AG04449 (cell line): Measurements from ENCODE around the gene GDF11.

Source experiments
- CTCF ChIA-PET: fragments of 350-600 bp; formaldehyde crosslinking; extraction: SDS; loops from one replicate; lab custom pipeline; 2021; ENCODE audit warnings: antibody characterized with exemption; lab: Yijun Ruan, JAX
- POLR2A ChIA-PET: fragments of 400-600, 350-600 bp; formaldehyde crosslinking; extraction: SDS; loops from one replicate; lab custom pipeline; 2020; ENCODE audit warnings: antibody characterized with exemption, inconsistent platforms; lab: Yijun Ruan, JAX
- DNase-seq: peaks from one replicate; pipeline ENCODE4 v3.0.0-alpha.2; 2010; ENCODE audit warnings: low read depth, low spot score
- H3K4me3 ChIP-seq: 2 replicates; pipeline ENCODE4 v1.5.1; 2011; ENCODE audit warnings: low read depth, mild to moderate bottlenecking, control low read depth, low read length
- TF ChIP-seq, protein P1 (sequence below): IDR thresholded peaks from one replicate; pipeline ENCODE4 v1.5.1; 2011; ENCODE audit warnings: mild to moderate bottlenecking, moderate library complexity, low read length, control low read depth, inconsistent platforms; ENCODE audit not compliant: insufficient read depth; ENCODE audit errors: missing control alignments

GDF11 gene

DNA sequence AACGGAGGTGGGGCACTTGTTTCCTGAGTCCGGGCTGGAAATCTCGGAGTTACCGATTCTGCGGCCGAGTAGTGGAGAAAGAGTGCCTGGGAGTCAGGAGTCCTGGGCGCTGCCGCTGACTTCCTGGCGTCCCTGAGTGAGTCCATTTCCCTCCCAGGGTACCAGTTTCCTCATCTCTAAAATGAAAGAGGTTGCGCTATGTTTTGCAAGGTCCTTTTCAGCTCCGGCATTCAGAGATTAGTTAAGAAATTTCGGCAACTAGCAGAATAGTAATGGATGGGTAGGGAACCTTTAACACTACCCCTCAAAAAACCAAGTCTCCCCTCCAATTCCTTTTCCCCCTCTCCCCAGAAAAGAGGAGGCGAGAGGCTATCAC lies 26.4 kb upstream of the GDF11 start:
- H3K4me3 ChIP-seq: peak overlapping the region; percentile 81
- POLR2A ChIA-PET: interaction anchor here (2.5 kb wide), 1 partner anchor 13 kb away, joined by 18 read pairs; the partner anchor contains the start of gene CD63
- no peak for DNase-seq
- TF ChIP-seq, protein P1, sequence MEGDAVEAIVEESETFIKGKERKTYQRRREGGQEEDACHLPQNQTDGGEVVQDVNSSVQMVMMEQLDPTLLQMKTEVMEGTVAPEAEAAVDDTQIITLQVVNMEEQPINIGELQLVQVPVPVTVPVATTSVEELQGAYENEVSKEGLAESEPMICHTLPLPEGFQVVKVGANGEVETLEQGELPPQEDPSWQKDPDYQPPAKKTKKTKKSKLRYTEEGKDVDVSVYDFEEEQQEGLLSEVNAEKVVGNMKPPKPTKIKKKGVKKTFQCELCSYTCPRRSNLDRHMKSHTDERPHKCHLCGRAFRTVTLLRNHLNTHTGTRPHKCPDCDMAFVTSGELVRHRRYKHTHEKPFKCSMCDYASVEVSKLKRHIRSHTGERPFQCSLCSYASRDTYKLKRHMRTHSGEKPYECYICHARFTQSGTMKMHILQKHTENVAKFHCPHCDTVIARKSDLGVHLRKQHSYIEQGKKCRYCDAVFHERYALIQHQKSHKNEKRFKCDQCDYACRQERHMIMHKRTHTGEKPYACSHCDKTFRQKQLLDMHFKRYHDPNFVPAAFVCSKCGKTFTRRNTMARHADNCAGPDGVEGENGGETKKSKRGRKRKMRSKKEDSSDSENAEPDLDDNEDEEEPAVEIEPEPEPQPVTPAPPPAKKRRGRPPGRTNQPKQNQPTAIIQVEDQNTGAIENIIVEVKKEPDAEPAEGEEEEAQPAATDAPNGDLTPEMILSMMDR: no peak
- CTCF ChIA-PET: interaction anchor here (0.9 to 3.5 kb wide), 10 partner anchors 8 to 528 kb away, joined by 3 to 15 read pairs (median 6); partner anchors contain the start of genes CD63 and RAB5B

GRCh38 chr12:55717011-55718007 lies 25.6 kb upstream of the GDF11 start:
- POLR2A ChIA-PET: interaction anchor here (2.5 kb wide), 1 partner anchor 12 kb away, joined by 18 read pairs; the partner anchor contains the start of gene CD63
- TF ChIP-seq, protein P1: no peak
- no peak for DNase-seq
- CTCF ChIA-PET: interaction anchor here (0.9 to 3.5 kb wide), 8 partner anchors 8 to 528 kb away, joined by 3 to 15 read pairs (median 6); partner anchors contain the start of gene CD63
- H3K4me3 ChIP-seq: peak overlapping the region; percentile 81

DNA sequence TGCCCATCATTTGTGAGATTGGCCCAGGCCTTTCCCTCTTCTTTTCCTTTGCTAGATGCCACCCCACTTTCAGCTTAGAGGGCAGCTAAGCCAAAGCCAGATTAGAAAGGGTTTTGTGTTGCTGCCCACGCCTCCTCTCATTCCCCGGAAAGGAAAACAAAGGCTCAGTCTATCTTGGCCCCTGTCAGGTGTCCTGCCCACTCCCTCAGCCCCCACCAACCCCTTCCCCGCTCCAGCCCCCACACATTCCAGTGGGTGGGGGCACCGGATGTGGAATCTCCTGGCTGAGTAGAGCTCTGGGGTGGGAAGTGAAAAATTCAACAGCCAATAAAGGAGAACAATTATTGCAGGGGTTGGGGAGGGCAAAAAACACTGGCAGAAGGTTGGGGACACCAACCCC lies 24.9 kb upstream of the GDF11 start:
- ChIA-PET POLR2A (no interaction called here), CTCF (interaction anchor here (1.0 to 3.5 kb wide), 5 partner anchors 11 to 72 kb away, joined by 3 to 15 read pairs (median 13); partner anchors contain the start of gene CD63)
- DNase-seq: no peak
- TF ChIP-seq, protein P1: no peak
- peak overlapping the region; percentile 15 for H3K4me3 ChIP-seq

- TF ChIP-seq, protein P1: no peak
- POLR2A ChIA-PET: interaction anchor here (1.0 to 3.0 kb wide), 2 partner anchors 11 to 255 kb away, joined by 3 to 39 read pairs; partner anchors contain the start of genes CD63 and RAB5B
- CTCF ChIA-PET: interaction anchor here (0.7 to 7.1 kb wide), 4 partner anchors 11 to 62 kb away, joined by 3 to 79 read pairs (median 8); partner anchors contain the start of gene CD63
- no peak overlapping the region for H3K4me3 ChIP-seq
- DNase-seq: no peak
These were observed 24.2 kb upstream of the GDF11 start for GRCh38 chr12:55718624-55719275.

DNA sequence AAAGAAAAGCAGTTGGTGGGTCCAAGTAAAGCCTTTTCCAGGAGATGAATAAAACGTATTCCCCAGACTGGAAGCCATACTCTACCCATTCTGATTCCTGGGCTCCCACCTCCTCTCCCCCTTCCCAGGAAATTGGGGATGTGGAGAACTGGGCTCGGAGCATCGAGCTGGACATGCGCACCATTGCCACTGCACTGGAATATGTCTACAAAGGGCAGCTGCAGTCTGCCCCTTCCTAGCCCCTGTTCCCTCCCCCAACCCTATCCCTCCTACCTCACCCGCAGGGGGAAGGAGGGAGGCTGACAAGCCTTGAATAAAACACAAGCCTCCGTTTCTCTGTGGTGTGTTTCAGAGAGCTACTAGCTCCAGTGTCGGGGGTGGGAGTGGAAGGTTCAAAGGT lies 23.6 kb upstream of the GDF11 start:
- H3K4me3 ChIP-seq: no peak overlapping the region
- TF ChIP-seq, protein P1: no peak
- CTCF ChIA-PET: interaction anchor here (0.7 to 7.1 kb wide), 7 partner anchors 9 to 72 kb away, joined by 3 to 79 read pairs (median 5); partner anchors contain the start of gene CD63
- no peak for DNase-seq
- POLR2A ChIA-PET: interaction anchor here (1.0 to 3.0 kb wide), 2 partner anchors 10 to 255 kb away, joined by 3 to 39 read pairs; partner anchors contain the start of genes CD63 and RAB5B
